Loucy (cell line): ENCODE measurements around the gene IQCE.

Experiments
- H2AFZ ChIP-seq: fragments of 200-600 bp; sonication (generic); 2 replicates; pipeline ENCODE4 v1.6.0; 2016; ENCODE audit warnings: antibody characterized with exemption, mild to moderate bottlenecking, low read length, moderate library complexity
- H3F3A ChIP-seq: fragments of 200-600 bp; 2 replicates; pipeline ENCODE4 v1.6.0; 2016; ENCODE audit warnings: antibody characterized with exemption, low read depth, mild to moderate bottlenecking
- H3K27me3 ChIP-seq: fragments of 200-600 bp; sonication (generic); 2 replicates; pipeline ENCODE4 v1.6.1; 2014; ENCODE audit warnings: low read length, mild to moderate bottlenecking; ENCODE audit not compliant: insufficient read depth, poor library complexity, severe bottlenecking
- H3K36me3 ChIP-seq: fragments of 200-600 bp; sonication (generic); 2 replicates; pipeline ENCODE4 v1.6.1; 2016; ENCODE audit warnings: low read length; ENCODE audit not compliant: insufficient read depth
- H3K4me1 ChIP-seq: fragments of 200-600 bp; sonication (generic); 2 replicates; pipeline ENCODE4 v1.5.1; 2014; ENCODE audit warnings: low read length, mild to moderate bottlenecking; ENCODE audit not compliant: insufficient read depth, poor library complexity, severe bottlenecking
- H3K4me2 ChIP-seq: fragments of 200-600 bp; sonication (generic); 2 replicates; pipeline ENCODE4 v1.6.0; 2014; ENCODE audit warnings: antibody characterized with exemption, low read length, low read depth, mild to moderate bottlenecking; ENCODE audit not compliant: poor library complexity, severe bottlenecking
- H3K4me3 ChIP-seq: fragments of 200-600 bp; sonication (generic); 2 replicates; pipeline ENCODE4 v1.5.1; 2014; ENCODE audit warnings: low read length, mild to moderate bottlenecking, mixed read lengths; ENCODE audit not compliant: poor library complexity, severe bottlenecking
- H3K79me2 ChIP-seq: fragments of 200-600 bp; sonication (generic); 2 replicates; pipeline ENCODE4 v1.6.1; 2014; ENCODE audit warnings: low read length; ENCODE audit not compliant: insufficient read depth
- H3K9ac ChIP-seq: fragments of 200-600 bp; sonication (generic); 2 replicates; pipeline ENCODE4 v1.6.0; 2014; ENCODE audit warnings: mild to moderate bottlenecking, low read depth, low read length, moderate library complexity; ENCODE audit not compliant: poor library complexity, severe bottlenecking
- H3K9me2 ChIP-seq: fragments of 200-600 bp; sonication (generic); replicated peaks from 2 replicates; pipeline ENCODE4 v1.6.1; 2016; ENCODE audit warnings: low read depth, low read length, mixed read lengths
- H3K9me3 ChIP-seq: fragments of 200-600 bp; sonication (generic); 2 replicates; pipeline ENCODE4 v1.6.1; 2014; ENCODE audit warnings: mild to moderate bottlenecking, antibody characterized with exemption, low read length, low read depth; ENCODE audit not compliant: insufficient read depth
- H4K20me1 ChIP-seq: fragments of 200-600 bp; sonication (generic); 2 replicates; pipeline ENCODE4 v1.6.0; 2014; ENCODE audit warnings: antibody characterized with exemption, low read length, mild to moderate bottlenecking; ENCODE audit not compliant: insufficient read depth, poor library complexity, severe bottlenecking
- CTCF ChIP-seq: fragments of 200-600 bp; sonication (generic); conservative IDR thresholded peaks from 2 replicates; pipeline ENCODE4 v1.5.1; 2014; ENCODE audit warnings: mild to moderate bottlenecking, antibody characterized with exemption, low read length
- EZH2phosphoT487 ChIP-seq: fragments of 200-600 bp; IDR thresholded peaks from 2 replicates; pipeline ENCODE4 v1.6.1; 2018; ENCODE audit warnings: antibody characterized with exemption, mild to moderate bottlenecking, moderate library complexity, borderline replicate concordance

IQCE gene

GRCh38 chr7:2597273-2597640 is 38.5 kb downstream of the IQCE start:
- Histone ChIP-seq H3K4me3 (no peak overlapping the region), H3F3A (no peaks in the 10 kb centered on the region), H3K4me1 (no peaks in the 10 kb centered on the region), H4K20me1 (no peaks in the 10 kb centered on the region), H3K79me2 (no peaks in the 10 kb centered on the region), H3K9me2 (no peaks in the 10 kb centered on the region), H3K9me3 (no peaks in the 10 kb centered on the region), H3K4me2 (no peak overlapping the region), H3K9ac (no peak overlapping the region), H3K36me3 (no peaks in the 10 kb centered on the region), H3K27me3 (no peaks in the 10 kb centered on the region), H2AFZ (no peak overlapping the region)
- no peak for TF ChIP-seq CTCF
- TF ChIP-seq EZH2phosphoT487 = no peak

GRCh38 chr7:2598154-2598823 is 39.5 kb downstream of the IQCE start:
- Histone ChIP-seq H2AFZ (no peak overlapping the region), H3K4me2 (no peak overlapping the region), H3K27me3 (no peaks in the 10 kb centered on the region), H3F3A (no peaks in the 10 kb centered on the region), H3K9me2 (no peaks in the 10 kb centered on the region), H3K9ac (no peak overlapping the region), H4K20me1 (no peaks in the 10 kb centered on the region), H3K4me3 (no peak overlapping the region), H3K36me3 (no peaks in the 10 kb centered on the region), H3K9me3 (no peaks in the 10 kb centered on the region), H3K4me1 (no peaks in the 10 kb centered on the region), H3K79me2 (no peaks in the 10 kb centered on the region)
- TF ChIP-seq CTCF = no peak
- TF ChIP-seq EZH2phosphoT487 = no peak

- Histone ChIP-seq H4K20me1 (no peaks in the 10 kb centered on the region), H3F3A (no peaks in the 10 kb centered on the region), H3K79me2 (no peaks in the 10 kb centered on the region), H3K4me3 (no peak overlapping the region), H2AFZ (no peak overlapping the region), H3K36me3 (no peaks in the 10 kb centered on the region), H3K4me2 (no peak overlapping the region), H3K27me3 (no peaks in the 10 kb centered on the region), H3K4me1 (no peaks in the 10 kb centered on the region), H3K9ac (no peak overlapping the region), H3K9me2 (no peaks in the 10 kb centered on the region), H3K9me3 (no peaks in the 10 kb centered on the region)
- TF ChIP-seq CTCF (no peak), EZH2phosphoT487 (no peak)
Measured at GRCh38 chr7:2601065-2601464, 42.3 kb downstream of the IQCE start.
